Liver (tissue), 9 donors: Measurements from ENCODE around the gene RGS1. TPM values are rescaled to one million over a fixed set of nuclear protein-coding genes. Genes with fewer than 3 reads are reported as not detected.

Experiments used
- DNase-seq: peaks from one replicate; pipeline ENCODE4 v3.0.0-alpha.2; 2017; ENCODE audit warnings: low spot score
- H3K27ac ChIP-seq, 2 donors: one replicate each; pipeline ENCODE4 v1.7.0; 2013; ENCODE audit warnings: inconsistent platforms in 2 of 2, low read length in 2 of 2, control low read depth in 1 of 2, low read depth in 1 of 2, mild to moderate bottlenecking in 1 of 2
- H3K27me3 ChIP-seq, 4 donors: one replicate each; pipeline versions ENCODE4 v1.6.1 to v1.7.0; 2013; ENCODE audit warnings: low read length in 3 of 4, inconsistent platforms in 1 of 4, mild to moderate bottlenecking in 1 of 4, moderate library complexity in 1 of 4; ENCODE audit not compliant: control insufficient read depth in 4 of 4, insufficient read depth in 4 of 4
- H3K36me3 ChIP-seq, 4 donors: one replicate each; pipeline versions ENCODE4 v1.6.1 to v1.7.0; 2013; ENCODE audit warnings: low read length in 3 of 4, mild to moderate bottlenecking in 3 of 4, low read depth in 1 of 4, moderate library complexity in 1 of 4; ENCODE audit not compliant: control insufficient read depth in 4 of 4, insufficient read depth in 3 of 4
- H3K4me1 ChIP-seq, 4 donors: one replicate each; pipeline versions ENCODE4 v1.6.1 to v1.7.0; 2013; ENCODE audit warnings: low read length in 3 of 4, mild to moderate bottlenecking in 3 of 4, moderate library complexity in 1 of 4; ENCODE audit not compliant: control insufficient read depth in 4 of 4, insufficient read depth in 4 of 4
- H3K4me3 ChIP-seq, 3 donors: one replicate each; pipeline versions ENCODE4 v1.6.1 to v1.7.0; 2013; ENCODE audit warnings: low read length in 3 of 3, control low read depth in 1 of 3, low read depth in 1 of 3, mild to moderate bottlenecking in 1 of 3
- H3K9ac ChIP-seq, 2 donors: one replicate each; pipeline ENCODE4 v1.7.0; 2013; ENCODE audit warnings: low read length in 2 of 2, mild to moderate bottlenecking in 2 of 2, moderate library complexity in 2 of 2, control low read depth in 1 of 2, low read depth in 1 of 2
- H3K9me3 ChIP-seq, 4 donors: one replicate each; pipeline versions ENCODE4 v1.6.1 to v1.7.0; 2013; ENCODE audit warnings: low read length in 3 of 4; ENCODE audit not compliant: control insufficient read depth in 4 of 4
- ATF3 ChIP-seq: IDR thresholded peaks from 2 replicates; pipeline ENCODE4 v1.6.1; 2016; ENCODE audit warnings: antibody characterized with exemption
- CTCF ChIP-seq: fragments of 150-350 bp; IDR thresholded peaks from 2 replicates; pipeline ENCODE4 v1.5.1; 2017; ENCODE audit warnings: improper control_type of control experiment, low read depth, low read length; ENCODE audit not compliant: missing input control
- EGR1 ChIP-seq, 2 donors: IDR thresholded peaks; 2 replicates each; pipeline ENCODE4 v1.6.1; 2016 to 2018; ENCODE audit warnings: antibody characterized with exemption in 2 of 2, low read depth in 2 of 2
- FOXA1 ChIP-seq: IDR thresholded peaks from 2 replicates; pipeline ENCODE4 v1.6.1; 2016; ENCODE audit warnings: antibody characterized with exemption
- FOXA2 ChIP-seq: IDR thresholded peaks from 2 replicates; pipeline ENCODE4 v1.6.1; 2016; ENCODE audit warnings: antibody characterized with exemption
- GABPA ChIP-seq, 2 donors: IDR thresholded peaks in 1 of 2; conservative IDR thresholded peaks in 1 of 2; 2 replicates each; pipeline ENCODE4 v1.6.1; 2016; ENCODE audit warnings: antibody characterized with exemption in 2 of 2, mild to moderate bottlenecking in 1 of 2, moderate library complexity in 1 of 2
- HNF4A ChIP-seq, 2 donors: conservative IDR thresholded peaks; 2 replicates each; pipeline ENCODE4 v1.6.1; 2016; ENCODE audit warnings: antibody characterized with exemption in 2 of 2, mild to moderate bottlenecking in 2 of 2
- HNF4G ChIP-seq: IDR thresholded peaks from 2 replicates; pipeline ENCODE4 v1.6.1; 2016; ENCODE audit warnings: antibody characterized with exemption
- JUND ChIP-seq, 2 donors: IDR thresholded peaks; 2 replicates each; pipeline ENCODE4 v1.6.1; 2016; ENCODE audit warnings: antibody characterized with exemption in 2 of 2
- NR2F2 ChIP-seq: IDR thresholded peaks from 2 replicates; pipeline ENCODE4 v1.6.1; 2016; ENCODE audit warnings: antibody characterized with exemption
- RAD21 ChIP-seq, 2 donors: IDR thresholded peaks; 2 replicates each; pipeline ENCODE4 v1.6.1; 2016; ENCODE audit warnings: antibody characterized with exemption in 2 of 2, mild to moderate bottlenecking in 2 of 2
- REST ChIP-seq: IDR thresholded peaks from 2 replicates; pipeline ENCODE4 v1.6.1; 2016; ENCODE audit warnings: antibody characterized with exemption, mild to moderate bottlenecking
- RXRA ChIP-seq, 2 donors: IDR thresholded peaks; 2 replicates each; pipeline ENCODE4 v1.6.1; 2017 to 2018; ENCODE audit warnings: antibody characterized with exemption in 2 of 2, mild to moderate bottlenecking in 1 of 2
- SP1 ChIP-seq: IDR thresholded peaks from 2 replicates; pipeline ENCODE4 v1.6.1; 2018; ENCODE audit warnings: antibody characterized with exemption, mild to moderate bottlenecking
- TAF1 ChIP-seq: conservative IDR thresholded peaks from 2 replicates; pipeline ENCODE4 v1.6.1; 2016; ENCODE audit warnings: antibody characterized with exemption, mild to moderate bottlenecking
- YY1 ChIP-seq: IDR thresholded peaks from 2 replicates; pipeline ENCODE4 v1.6.1; 2016; ENCODE audit warnings: antibody characterized with exemption, mild to moderate bottlenecking
- WGBS: extraction: QIAGEN DNeasy Blood & Tissue Kit; methylation state at CpG from one replicate; pipeline ENCODE4 v1.1.7; 2013; 5-methylcytosine and 5-hydroxymethylcytosine counted together
- polyA plus RNA-seq, 2 donors: library from polyadenylated mRNA; stranded (reverse) in 1 of 2; unstranded in 1 of 2; fragments of 200-250 nt in 1 of 2; fragments of >200 nt in 1 of 2; fragmentation: Nextera tagmentation in 1 of 2; extraction: Ambion mirVana in 1 of 2; gene quantifications; one replicate each; pipeline versions ENCODE4 v1.2.1 to v1.2.3, GENCODE V29; 2013 to 2015
- total RNA-seq, 2 donors: library from RNA; depleted of rRNA; stranded (reverse); fragments of >200 nt; gene quantifications; one replicate each; pipeline ENCODE4 v1.2.3, GENCODE V29; 2014
- TF ChIP-seq, protein P1 (sequence below): IDR thresholded peaks from 2 replicates; pipeline ENCODE4 v1.6.1; 2016; ENCODE audit warnings: antibody characterized with exemption
- TF ChIP-seq, protein P2 (sequence below): IDR thresholded peaks from 2 replicates; pipeline ENCODE4 v1.6.1; 2016; ENCODE audit warnings: antibody characterized with exemption
- donor health status: healthy.
- donor health status: healthy.
- donor health status: healthy.
- donor health status: healthy.
- donor health status: healthy.

RGS1 gene, protein sequence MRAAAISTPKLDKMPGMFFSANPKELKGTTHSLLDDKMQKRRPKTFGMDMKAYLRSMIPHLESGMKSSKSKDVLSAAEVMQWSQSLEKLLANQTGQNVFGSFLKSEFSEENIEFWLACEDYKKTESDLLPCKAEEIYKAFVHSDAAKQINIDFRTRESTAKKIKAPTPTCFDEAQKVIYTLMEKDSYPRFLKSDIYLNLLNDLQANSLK
- 1 to 10 TPM; 1.8 to 7.7 TPM for total RNA-seq
- 1 to 10 TPM; 5.4 to 6.6 TPM for polyA plus RNA-seq

- 67% methylated on average over 7 of the region's 7 CpGs for WGBS
- no peak within 1 kb of the TSS for H3K27ac ChIP-seq
- TF ChIP-seq HNF4G (no peak), CTCF (no peak), FOXA2 (no peak), HNF4A (conservative IDR thresholded peaks at IDR 0.05) (no peak), NR2F2 (no peak), REST (no peak), RXRA (IDR thresholded peaks at IDR 0.05) (no peak), RAD21 (IDR thresholded peaks at IDR 0.05) (peak in 1 of 2 donors; percentile 16), EGR1 (IDR thresholded peaks at IDR 0.05; ENCODE audit: low read depth in 2 of 2) (no peak), JUND (IDR thresholded peaks at IDR 0.05) (no peak), YY1 (peak; percentile 35), SP1 (no peak), TAF1 (peak; percentile 60), GABPA (IDR thresholded peaks at IDR 0.05 in 1 of 2, conservative IDR thresholded peaks at IDR 0.05 in 1 of 2) (no peak), ATF3 (no peak), FOXA1 (no peak)
- TF ChIP-seq, protein P1, sequence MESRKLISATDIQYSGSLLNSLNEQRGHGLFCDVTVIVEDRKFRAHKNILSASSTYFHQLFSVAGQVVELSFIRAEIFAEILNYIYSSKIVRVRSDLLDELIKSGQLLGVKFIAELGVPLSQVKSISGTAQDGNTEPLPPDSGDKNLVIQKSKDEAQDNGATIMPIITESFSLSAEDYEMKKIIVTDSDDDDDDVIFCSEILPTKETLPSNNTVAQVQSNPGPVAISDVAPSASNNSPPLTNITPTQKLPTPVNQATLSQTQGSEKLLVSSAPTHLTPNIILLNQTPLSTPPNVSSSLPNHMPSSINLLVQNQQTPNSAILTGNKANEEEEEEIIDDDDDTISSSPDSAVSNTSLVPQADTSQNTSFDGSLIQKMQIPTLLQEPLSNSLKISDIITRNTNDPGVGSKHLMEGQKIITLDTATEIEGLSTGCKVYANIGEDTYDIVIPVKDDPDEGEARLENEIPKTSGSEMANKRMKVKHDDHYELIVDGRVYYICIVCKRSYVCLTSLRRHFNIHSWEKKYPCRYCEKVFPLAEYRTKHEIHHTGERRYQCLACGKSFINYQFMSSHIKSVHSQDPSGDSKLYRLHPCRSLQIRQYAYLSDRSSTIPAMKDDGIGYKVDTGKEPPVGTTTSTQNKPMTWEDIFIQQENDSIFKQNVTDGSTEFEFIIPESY, result no peak
- TF ChIP-seq, protein P2, sequence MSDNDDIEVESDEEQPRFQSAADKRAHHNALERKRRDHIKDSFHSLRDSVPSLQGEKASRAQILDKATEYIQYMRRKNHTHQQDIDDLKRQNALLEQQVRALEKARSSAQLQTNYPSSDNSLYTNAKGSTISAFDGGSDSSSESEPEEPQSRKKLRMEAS, result no peak
- H3K4me3 ChIP-seq, result peak within 1 kb of the TSS in 1 of 3 donors; percentile 6
- no peaks in the 10 kb centered on the region for H3K9me3 ChIP-seq
- peak within 1 kb of the TSS in 1 of 2 donors; percentile 4 for H3K9ac ChIP-seq
- DNase-seq, result no peak
- H3K36me3 ChIP-seq, result no peaks in the 10 kb centered on the region
- H3K4me1 ChIP-seq, result peaks cover 0 to 1% (median 0%) of the 10 kb centered on the region in 4 donors
- H3K27me3 ChIP-seq, result no peaks in the 10 kb centered on the region
Observed at GRCh38 chr1:192575499-192576189, at the start of gene RGS1. TSS of gene RGS1 (plus strand) at chr1:192575773. CDS start at chr1:192575793, 20 bp downstream.
